Mucosa of descending colon (tissue), 3 donors: ENCODE results near the gene ANKRD6. TPM values are rescaled to one million over a fixed set of nuclear protein-coding genes. Genes with fewer than 3 reads are reported as not detected.
"Not testable (repeated sequence)": the region's sequence is repeated elsewhere in the genome, so short reads cannot be mapped to it uniquely, and the experiment has no call there.

ENCODE experiments used
- ATAC-seq: fragments of 200-7000 bp; cut with Tn5 transposase; one replicate; pipeline ENCODE4 v1.9.1; 2020; ENCODE audit warnings: mild to moderate bottlenecking, moderate library complexity
- DNase-seq, 3 donors: peaks; one replicate each; pipeline ENCODE4 v3.0.0-alpha.2; 2020
- H3K36me3 ChIP-seq: fragments of 200-600 bp; one replicate; pipeline ENCODE4 v1.8.0; 2021; ENCODE audit warnings: low read depth, mild to moderate bottlenecking
- H3K4me1 ChIP-seq: fragments of 200-600 bp; one replicate; pipeline ENCODE4 v1.8.0; 2021; ENCODE audit warnings: low read depth, mild to moderate bottlenecking
- H3K4me3 ChIP-seq: fragments of 200-600 bp; one replicate; pipeline ENCODE4 v1.8.0; 2021; ENCODE audit warnings: mild to moderate bottlenecking
- H3K9me3 ChIP-seq: fragments of 200-600 bp; one replicate; pipeline ENCODE4 v1.8.0; 2021; ENCODE audit warnings: mild to moderate bottlenecking
- intact Hi-C, 2 donors: fragments of 100-400 bp; cut with DNase I in 1 of 2; cut with micrococcal nuclease in 1 of 2; formaldehyde crosslinking; loops; one replicate each; pipeline versions ENCODE4 v1.11.0 to v1.11.1; 2022; cut with DNase I, micrococcal nuclease
- total RNA-seq, 3 donors: library from RNA; stranded (reverse); fragmentation: NEBNext Ultra II Directional in 2 of 3; extraction: Animal tissue kit (Norgen Biotek cat#: 25700) in 2 of 3; gene quantifications; one replicate each; pipeline versions ENCODE4 v1.2.1 to v1.2.4, GENCODE V29; 2021 to 2023
- TF ChIP-seq, protein P1 (sequence below): fragments of 200-600 bp; IDR thresholded peaks from one replicate; pipeline ENCODE4 v1.8.0; 2022; ENCODE audit warnings: antibody characterized with exemption, mild to moderate bottlenecking
- donor health status: DM: no; HTN: no; CAD: no; lungs with moderate emphysema.
- donor health status: DM: no; HTN: no; CAD: no.
- donor health status: DM: no; HTN: yes; CAD: no.

Gene ANKRD6
- total RNA-seq, 3 donors from 2014 or later: 1.8 to 10.9 (median 2.8) TPM

DNA sequence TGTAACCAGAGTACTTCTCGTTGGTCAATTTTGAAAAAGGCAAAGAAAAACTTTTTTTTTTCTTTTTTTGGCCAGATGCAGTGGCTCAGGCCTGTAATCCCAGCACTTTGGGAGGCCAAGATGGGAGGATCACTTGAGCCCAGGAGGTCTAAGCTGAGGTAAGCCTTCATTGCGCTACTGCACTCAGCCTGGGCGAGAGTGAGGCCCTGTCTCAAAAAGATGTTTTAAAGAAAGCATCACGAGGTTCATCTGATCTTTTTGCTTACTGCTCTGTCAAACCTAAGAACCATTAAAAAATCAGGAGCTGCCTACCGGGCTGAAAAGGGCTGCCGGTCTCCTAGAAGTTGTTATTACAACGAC, 205.0 kb downstream of the ANKRD6 start:
- ATAC-seq (peak; percentile 9), DNase-seq (no peak)
- H3K4me1 ChIP-seq: peaks cover 14% of the 10 kb centered on the region
- no peaks in the 10 kb centered on the region for H3K36me3 ChIP-seq
- peak overlapping the region; percentile 44 for H3K4me3 ChIP-seq
- intact Hi-C loops: no loop called here
- no peaks in the 10 kb centered on the region for H3K9me3 ChIP-seq
- TF ChIP-seq, protein P1, sequence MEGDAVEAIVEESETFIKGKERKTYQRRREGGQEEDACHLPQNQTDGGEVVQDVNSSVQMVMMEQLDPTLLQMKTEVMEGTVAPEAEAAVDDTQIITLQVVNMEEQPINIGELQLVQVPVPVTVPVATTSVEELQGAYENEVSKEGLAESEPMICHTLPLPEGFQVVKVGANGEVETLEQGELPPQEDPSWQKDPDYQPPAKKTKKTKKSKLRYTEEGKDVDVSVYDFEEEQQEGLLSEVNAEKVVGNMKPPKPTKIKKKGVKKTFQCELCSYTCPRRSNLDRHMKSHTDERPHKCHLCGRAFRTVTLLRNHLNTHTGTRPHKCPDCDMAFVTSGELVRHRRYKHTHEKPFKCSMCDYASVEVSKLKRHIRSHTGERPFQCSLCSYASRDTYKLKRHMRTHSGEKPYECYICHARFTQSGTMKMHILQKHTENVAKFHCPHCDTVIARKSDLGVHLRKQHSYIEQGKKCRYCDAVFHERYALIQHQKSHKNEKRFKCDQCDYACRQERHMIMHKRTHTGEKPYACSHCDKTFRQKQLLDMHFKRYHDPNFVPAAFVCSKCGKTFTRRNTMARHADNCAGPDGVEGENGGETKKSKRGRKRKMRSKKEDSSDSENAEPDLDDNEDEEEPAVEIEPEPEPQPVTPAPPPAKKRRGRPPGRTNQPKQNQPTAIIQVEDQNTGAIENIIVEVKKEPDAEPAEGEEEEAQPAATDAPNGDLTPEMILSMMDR: no peak

GRCh38 chr6:89638320-89639195, 205.6 kb downstream of the ANKRD6 start, which contains the start of gene LYRM2:
LYRM2 (minus strand) TSS chr6:89638747; CDS start chr6:89638716, 31 bp downstream.
- H3K9me3 ChIP-seq: no peaks in the 10 kb centered on the region
- H3K4me1 ChIP-seq: peaks cover 14% of the 10 kb centered on the region
- intact Hi-C loops: no loop called here
- TF ChIP-seq, protein P1: no peak
- H3K36me3 ChIP-seq: no peaks in the 10 kb centered on the region
- H3K4me3 ChIP-seq: peak within 1 kb of the TSS; percentile 44
- DNase-seq (peak; percentile 94 to 97 (median 95)), ATAC-seq (peak; percentile 98)

DNA sequence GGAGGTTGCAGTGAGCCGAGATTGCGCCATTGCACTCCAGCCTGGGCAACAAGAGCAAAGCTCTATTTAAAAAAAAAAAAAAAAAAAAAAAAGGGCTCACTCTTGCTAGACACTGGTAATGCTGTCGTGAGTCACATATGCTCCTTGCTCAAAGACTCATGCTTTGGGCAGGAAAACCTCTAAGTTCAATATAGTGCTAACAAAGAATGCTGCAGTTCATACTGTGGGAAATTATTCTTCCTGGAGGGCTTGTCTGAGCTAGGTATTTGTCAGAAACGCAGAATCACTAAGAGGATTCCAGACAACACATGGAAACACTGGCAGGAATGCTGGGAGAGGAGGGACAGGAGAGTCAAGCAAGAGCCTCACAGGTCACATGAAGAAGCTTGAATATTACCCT, 207.9 kb downstream of the ANKRD6 start:
- DNase-seq: no peak
- Histone ChIP-seq H3K9me3 (no peaks in the 10 kb centered on the region), H3K4me1 (peaks cover 8% of the 10 kb centered on the region), H3K36me3 (no peaks in the 10 kb centered on the region), H3K4me3 (no peak overlapping the region)
- no peak for ATAC-seq
- intact Hi-C loops: no loop called here
- TF ChIP-seq, protein P1: no peak

GRCh38 chr6:89641581-89641980, 208.6 kb downstream of the ANKRD6 start:
- ATAC-seq, intact Hi-C loops, H3K4me1 ChIP-seq, H3K4me3 ChIP-seq, H3K9me3 ChIP-seq, DNase-seq, H3K36me3 ChIP-seq: not testable (repeated sequence)

- no peaks in the 10 kb centered on the region for H3K36me3 ChIP-seq
- ATAC-seq (no peak), DNase-seq (no peak)
- H3K4me3 ChIP-seq: no peak overlapping the region
- no peaks in the 10 kb centered on the region for H3K9me3 ChIP-seq
- TF ChIP-seq, protein P1: no peak
- intact Hi-C loops: no loop called here
- H3K4me1 ChIP-seq: peaks cover 3% of the 10 kb centered on the region
These were observed 210.0 kb downstream of the ANKRD6 start for GRCh38 chr6:89642956-89643355.

DNA sequence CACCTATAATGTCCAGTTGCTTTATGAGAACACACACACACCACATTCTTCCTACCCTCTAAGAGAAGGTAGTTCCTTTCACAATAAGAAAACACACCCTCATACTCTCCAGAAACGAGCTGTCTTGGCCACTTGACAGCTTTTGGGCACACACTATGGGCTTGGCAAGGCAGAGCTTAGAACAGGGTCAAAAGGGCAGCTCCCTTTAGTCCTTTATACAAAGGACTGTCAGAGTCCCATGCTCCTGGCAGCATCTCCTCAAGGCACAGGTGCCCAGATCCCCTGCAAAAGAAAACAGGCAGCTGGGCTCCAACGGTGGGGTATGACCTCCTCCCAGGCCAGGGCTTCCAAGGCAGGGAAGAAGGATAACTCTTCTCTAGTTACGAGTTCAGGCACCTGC, 210.5 kb downstream of the ANKRD6 start:
- TF ChIP-seq, protein P1: no peak
- H3K4me1 ChIP-seq: peaks cover 3% of the 10 kb centered on the region
- no peaks in the 10 kb centered on the region for H3K36me3 ChIP-seq
- no peak overlapping the region for H3K4me3 ChIP-seq
- no peak for ATAC-seq
- intact Hi-C loops: no loop called here
- no peaks in the 10 kb centered on the region for H3K9me3 ChIP-seq
- no peak for DNase-seq
